ENCODE results near the gene ABCE1.

- TF ChIP-seq, protein P1, sequence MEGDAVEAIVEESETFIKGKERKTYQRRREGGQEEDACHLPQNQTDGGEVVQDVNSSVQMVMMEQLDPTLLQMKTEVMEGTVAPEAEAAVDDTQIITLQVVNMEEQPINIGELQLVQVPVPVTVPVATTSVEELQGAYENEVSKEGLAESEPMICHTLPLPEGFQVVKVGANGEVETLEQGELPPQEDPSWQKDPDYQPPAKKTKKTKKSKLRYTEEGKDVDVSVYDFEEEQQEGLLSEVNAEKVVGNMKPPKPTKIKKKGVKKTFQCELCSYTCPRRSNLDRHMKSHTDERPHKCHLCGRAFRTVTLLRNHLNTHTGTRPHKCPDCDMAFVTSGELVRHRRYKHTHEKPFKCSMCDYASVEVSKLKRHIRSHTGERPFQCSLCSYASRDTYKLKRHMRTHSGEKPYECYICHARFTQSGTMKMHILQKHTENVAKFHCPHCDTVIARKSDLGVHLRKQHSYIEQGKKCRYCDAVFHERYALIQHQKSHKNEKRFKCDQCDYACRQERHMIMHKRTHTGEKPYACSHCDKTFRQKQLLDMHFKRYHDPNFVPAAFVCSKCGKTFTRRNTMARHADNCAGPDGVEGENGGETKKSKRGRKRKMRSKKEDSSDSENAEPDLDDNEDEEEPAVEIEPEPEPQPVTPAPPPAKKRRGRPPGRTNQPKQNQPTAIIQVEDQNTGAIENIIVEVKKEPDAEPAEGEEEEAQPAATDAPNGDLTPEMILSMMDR (IDR thresholded peaks at IDR 0.05), result no peak
- TF ChIP-seq POLR2A (IDR thresholded peaks at IDR 0.05; ENCODE audit: low read depth), result no peak
Measured at GRCh38 chr4:145099653-145100052, 1.5 kb downstream of the ABCE1 start.

Data from esophagus muscularis mucosa (tissue), 3 donors.